Measurements from ENCODE around the gene TPST1.

GRCh38 chr7:66221442-66221841 is 16.3 kb downstream of the TPST1 start:
- no peak for TF ChIP-seq CTCF (conservative IDR thresholded peaks at IDR 0.05 in 1 of 2, IDR thresholded peaks at IDR 0.05 in 1 of 2; ENCODE audit: low read depth in 1 of 2, low read length in 2 of 2)
- TF ChIP-seq EZH2 (IDR thresholded peaks at IDR 0.05; ENCODE audit: low read length, missing control alignments): no peak
